GM18498 (cell line): Measurements from ENCODE around the gene FARS2.

Experiments
- ATAC-seq: cut with Tn5 transposase; IDR thresholded peaks from one replicate; pipeline ENCODE4 v1.9.1; 2021; ENCODE audit warnings: mild to moderate bottlenecking, moderate library complexity; ENCODE audit not compliant: unreplicated experiment

FARS2 gene

GRCh38 chr6:5522147-5522546 lies 260.8 kb downstream of the FARS2 start:
- ATAC-seq = no peak

- ATAC-seq = no peak
Observed at GRCh38 chr6:5524110-5524509, 262.8 kb downstream of the FARS2 start.

- ATAC-seq = no peak
Observed at GRCh38 chr6:5525209-5525608, 263.9 kb downstream of the FARS2 start.

GRCh38 chr6:5529015-5529414 lies 267.7 kb downstream of the FARS2 start:
- ATAC-seq = no peak

GRCh38 chr6:5529733-5530132 lies 268.4 kb downstream of the FARS2 start:
- ATAC-seq = no peak

- no peak for ATAC-seq
Observed at GRCh38 chr6:5531161-5531560, 269.8 kb downstream of the FARS2 start.

- ATAC-seq = no peak
Observed at GRCh38 chr6:5531853-5532375, 270.6 kb downstream of the FARS2 start.

GRCh38 chr6:5532941-5533340 lies 271.6 kb downstream of the FARS2 start:
- ATAC-seq = no peak

- no peak for ATAC-seq
Observed at GRCh38 chr6:5534643-5535042, 273.3 kb downstream of the FARS2 start.

GRCh38 chr6:5536644-5537043 lies 275.3 kb downstream of the FARS2 start:
- ATAC-seq = no peak

GRCh38 chr6:5537132-5537531 lies 275.8 kb downstream of the FARS2 start:
- no peak for ATAC-seq

- no peak for ATAC-seq
Observed at GRCh38 chr6:5537967-5538366, 276.7 kb downstream of the FARS2 start.

- ATAC-seq = no peak
Observed at GRCh38 chr6:5540370-5540769, 279.1 kb downstream of the FARS2 start.

GRCh38 chr6:5541025-5541424 lies 279.7 kb downstream of the FARS2 start:
- ATAC-seq = no peak

- ATAC-seq = no peak
Observed at GRCh38 chr6:5541751-5542432, 280.6 kb downstream of the FARS2 start.

GRCh38 chr6:5547556-5547955 lies 286.2 kb downstream of the FARS2 start:
- ATAC-seq = no peak

GRCh38 chr6:5550631-5551030 lies 289.3 kb downstream of the FARS2 start:
- no peak for ATAC-seq

- ATAC-seq = no peak
Observed at GRCh38 chr6:5552243-5552642, 290.9 kb downstream of the FARS2 start.

- no peak for ATAC-seq
Observed at GRCh38 chr6:5553767-5554166, 292.5 kb downstream of the FARS2 start.

- no peak for ATAC-seq
Observed at GRCh38 chr6:5554226-5554625, 292.9 kb downstream of the FARS2 start.

GRCh38 chr6:5556011-5556410 lies 294.7 kb downstream of the FARS2 start:
- no peak for ATAC-seq

GRCh38 chr6:5557506-5557905 lies 296.2 kb downstream of the FARS2 start:
- no peak for ATAC-seq

- no peak for ATAC-seq
Observed at GRCh38 chr6:5559651-5560050, 298.3 kb downstream of the FARS2 start.
